Colonic mucosa (tissue), 4 donors: ENCODE measurements around the gene SH2D1B. TPM values are rescaled to one million over a fixed set of nuclear protein-coding genes. Genes with fewer than 3 reads are reported as not detected.
A peak's percentile ranks its signal among the peaks of the same experiment; 100 is the strongest.

Source experiments
- DNase-seq: peaks from one replicate; pipeline ENCODE4 v3.0.0-alpha.2; 2020
- H3K27ac ChIP-seq: fragments of 200-600 bp; one replicate; pipeline ENCODE4 v1.8.0; 2021
- H3K27me3 ChIP-seq: fragments of 200-600 bp; one replicate; pipeline ENCODE4 v1.8.0; 2021
- H3K36me3 ChIP-seq: fragments of 200-600 bp; one replicate; pipeline ENCODE4 v1.8.0; 2021
- H3K4me1 ChIP-seq: fragments of 200-600 bp; one replicate; pipeline ENCODE4 v1.8.0; 2021; ENCODE audit warnings: mild to moderate bottlenecking
- H3K4me3 ChIP-seq: fragments of 200-600 bp; one replicate; pipeline ENCODE4 v1.8.0; 2021
- H3K9ac ChIP-seq, 2 donors: one replicate each; pipeline ENCODE4 v1.7.0; 2013; ENCODE audit warnings: control low read depth in 2 of 2, low read depth in 2 of 2, low read length in 2 of 2
- H3K9me3 ChIP-seq: fragments of 200-600 bp; one replicate; pipeline ENCODE4 v1.8.0; 2021
- intact Hi-C: fragments of 100-400 bp; cut with DNase I; formaldehyde crosslinking; loops from one replicate; pipeline ENCODE4 v1.14.1; 2022
- total RNA-seq, 2 donors: library from RNA; stranded (reverse); fragmentation: NEBNext Ultra II Directional in 1 of 2; extraction: Animal tissue kit (Norgen Biotek cat#: 25700) in 1 of 2; gene quantifications; one replicate each; pipeline ENCODE4 v1.2.1, GENCODE V29; 2021
- TF ChIP-seq, protein P1 (sequence below): fragments of 200-600 bp; IDR thresholded peaks from one replicate; pipeline ENCODE4 v1.8.0; 2022; ENCODE audit warnings: antibody characterized with exemption, mild to moderate bottlenecking
- donor health status: healthy.
- donor health status: DM: no; HTN: no; CAD: no.
- donor health status: DM: no; HTN: no; CAD: no.

SH2D1B gene
- total RNA-seq, 2 donors from 2014 or later = 0.27 to 0.69 TPM

DNA sequence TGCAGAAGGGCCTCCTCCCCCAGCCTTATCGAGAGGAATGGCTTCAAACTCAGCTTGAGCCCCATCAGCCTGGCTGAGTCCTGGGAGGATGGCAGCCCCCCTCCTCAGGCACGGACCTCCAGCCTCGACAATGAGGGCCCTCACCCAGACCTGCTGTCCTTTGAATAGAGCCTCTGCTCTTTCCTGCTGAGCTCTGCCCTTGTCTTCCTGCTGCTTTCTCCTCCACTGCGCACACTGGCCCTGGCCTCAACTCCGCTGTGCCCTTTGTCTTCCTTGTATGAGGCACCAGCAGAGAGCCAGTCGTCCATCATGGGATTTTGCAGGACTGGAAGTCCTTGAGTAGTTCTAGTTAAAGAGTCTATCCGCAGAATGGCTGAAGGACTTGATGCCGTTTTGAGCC is 28.4 kb downstream of the SH2D1B start:
- no peak overlapping the region for H3K27ac ChIP-seq
- intact Hi-C loops = loop anchor here (10.0 kb wide), 1 partner anchor 99 kb away; no protein-coding TSS in a partner anchor

DNA sequence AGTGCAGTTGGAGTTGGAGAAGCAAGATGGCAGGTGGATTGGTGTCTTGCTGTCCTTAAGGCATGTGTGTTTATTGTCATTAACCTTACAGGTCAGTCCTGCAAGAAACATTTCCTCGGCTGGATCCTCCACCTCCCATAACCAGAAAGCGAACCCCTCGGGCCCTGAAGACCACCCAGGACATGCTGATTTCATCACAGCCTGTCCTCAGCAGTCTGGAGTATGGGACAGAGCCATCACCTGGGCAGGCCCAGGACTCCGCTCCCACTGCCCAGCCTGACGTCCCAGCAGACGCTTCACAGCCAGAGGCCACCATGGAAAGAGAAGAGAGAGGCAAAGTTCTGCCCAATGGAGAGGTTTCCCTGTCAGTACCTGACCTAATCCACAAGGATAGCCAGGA is 28.8 kb downstream of the SH2D1B start:
- peak overlapping the region; percentile 94 for H3K27ac ChIP-seq
- no peaks in the 10 kb centered on the region for H3K36me3 ChIP-seq
- TF ChIP-seq, protein P1, sequence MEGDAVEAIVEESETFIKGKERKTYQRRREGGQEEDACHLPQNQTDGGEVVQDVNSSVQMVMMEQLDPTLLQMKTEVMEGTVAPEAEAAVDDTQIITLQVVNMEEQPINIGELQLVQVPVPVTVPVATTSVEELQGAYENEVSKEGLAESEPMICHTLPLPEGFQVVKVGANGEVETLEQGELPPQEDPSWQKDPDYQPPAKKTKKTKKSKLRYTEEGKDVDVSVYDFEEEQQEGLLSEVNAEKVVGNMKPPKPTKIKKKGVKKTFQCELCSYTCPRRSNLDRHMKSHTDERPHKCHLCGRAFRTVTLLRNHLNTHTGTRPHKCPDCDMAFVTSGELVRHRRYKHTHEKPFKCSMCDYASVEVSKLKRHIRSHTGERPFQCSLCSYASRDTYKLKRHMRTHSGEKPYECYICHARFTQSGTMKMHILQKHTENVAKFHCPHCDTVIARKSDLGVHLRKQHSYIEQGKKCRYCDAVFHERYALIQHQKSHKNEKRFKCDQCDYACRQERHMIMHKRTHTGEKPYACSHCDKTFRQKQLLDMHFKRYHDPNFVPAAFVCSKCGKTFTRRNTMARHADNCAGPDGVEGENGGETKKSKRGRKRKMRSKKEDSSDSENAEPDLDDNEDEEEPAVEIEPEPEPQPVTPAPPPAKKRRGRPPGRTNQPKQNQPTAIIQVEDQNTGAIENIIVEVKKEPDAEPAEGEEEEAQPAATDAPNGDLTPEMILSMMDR = no peak
- intact Hi-C loops = loop anchor here (10.0 kb wide), 1 partner anchor 98 kb away; no protein-coding TSS in a partner anchor
- no peak overlapping the region for H3K4me3 ChIP-seq
- H3K4me1 ChIP-seq = no peaks in the 10 kb centered on the region
- no peaks in the 10 kb centered on the region for H3K27me3 ChIP-seq
- DNase-seq = no peak
- H3K9me3 ChIP-seq = no peaks in the 10 kb centered on the region
- no peak overlapping the region for H3K9ac ChIP-seq

More for the DNA sequence above, 28.4 kb downstream of the SH2D1B start:
- no peaks in the 10 kb centered on the region for H3K9me3 ChIP-seq
- H3K27me3 ChIP-seq = no peaks in the 10 kb centered on the region
- no peaks in the 10 kb centered on the region for H3K36me3 ChIP-seq
- H3K4me3 ChIP-seq = no peak overlapping the region
- no peak overlapping the region for H3K9ac ChIP-seq
- TF ChIP-seq, protein P1 = no peak
- no peaks in the 10 kb centered on the region for H3K4me1 ChIP-seq
- DNase-seq = no peak

DNA sequence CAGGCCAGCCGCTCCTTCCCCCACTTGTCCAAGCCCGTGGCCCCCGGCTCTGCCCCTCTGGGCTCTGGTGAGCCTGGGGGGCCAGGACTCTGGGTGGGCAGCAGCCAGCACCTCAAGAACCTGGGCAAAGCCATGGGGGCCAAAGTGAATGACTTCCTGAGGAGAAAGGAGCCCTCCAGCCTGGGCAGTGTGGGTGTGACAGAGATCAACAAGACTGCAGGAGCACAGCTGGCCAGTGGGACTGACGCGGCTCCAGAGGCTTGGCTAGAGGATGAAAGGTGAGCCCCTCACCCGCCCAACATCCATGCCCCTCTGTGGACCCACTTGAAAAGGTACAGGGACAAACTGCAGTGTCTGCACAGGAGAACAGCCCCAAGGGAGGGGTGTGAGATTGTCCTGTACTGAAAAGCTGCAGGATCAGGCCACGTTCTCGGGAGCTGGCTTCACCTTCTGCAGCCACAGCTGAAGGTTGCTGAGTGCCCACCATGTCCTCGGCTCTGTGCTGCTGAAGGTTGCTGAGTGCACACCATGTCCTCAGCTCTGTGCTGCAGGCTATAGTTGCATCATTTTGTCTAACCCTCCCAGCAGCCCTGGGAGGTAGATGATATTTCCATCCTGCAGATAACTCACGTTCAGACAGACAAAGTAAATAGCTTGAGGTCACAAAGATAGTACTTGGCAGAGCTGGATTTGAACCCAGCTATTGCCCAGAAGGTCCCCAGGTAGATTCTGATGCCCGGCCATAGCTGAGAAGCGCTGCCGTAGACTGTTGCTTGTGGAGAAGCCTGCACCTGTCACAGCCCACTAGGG is 29.8 kb downstream of the SH2D1B start:
- TF ChIP-seq, protein P1 = no peak
- Histone ChIP-seq H3K9me3 (no peaks in the 10 kb centered on the region), H3K27me3 (no peaks in the 10 kb centered on the region), H3K9ac (peak overlapping the region in 1 of 2 donors; percentile 70), H3K4me1 (no peaks in the 10 kb centered on the region), H3K36me3 (no peaks in the 10 kb centered on the region), H3K4me3 (no peak overlapping the region), H3K27ac (peak overlapping the region; percentile 94)
- no peak for DNase-seq
- intact Hi-C loops = loop anchor here (10.0 kb wide), 1 partner anchor 97 kb away; no protein-coding TSS in a partner anchor

DNA sequence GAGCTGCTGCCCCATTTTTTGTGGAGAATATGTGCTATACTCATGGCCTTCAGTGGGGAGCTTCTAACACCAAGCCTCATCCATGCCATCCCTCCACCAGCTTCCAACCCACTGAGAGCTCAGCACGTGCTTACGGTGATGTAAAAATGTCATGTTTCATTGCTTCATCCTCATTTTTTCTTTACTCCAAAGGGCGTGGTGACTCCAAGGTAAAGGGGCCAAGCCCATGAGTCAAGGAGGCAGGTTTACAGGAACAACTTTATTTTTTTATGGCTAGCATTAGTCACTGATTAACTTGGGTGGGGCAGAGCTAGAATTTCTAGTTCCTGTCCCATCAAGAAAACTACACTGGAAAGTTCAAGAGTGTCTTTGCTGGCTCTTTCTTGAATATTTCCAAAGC is 30.6 kb downstream of the SH2D1B start, which contains the start of gene C1orf226:
Gene C1orf226 (plus strand): TSS at position 346 of the 400 bp plus-strand sequence. CDS start 174 bp downstream, outside the sequence.
- H3K4me1 ChIP-seq = no peaks in the 10 kb centered on the region
- H3K4me3 ChIP-seq = no peak within 1 kb of the TSS
- peak; percentile 77 for DNase-seq
- TF ChIP-seq, protein P1 = no peak
- intact Hi-C loops = loop anchor here (10.0 kb wide), 1 partner anchor 97 kb away; no protein-coding TSS in a partner anchor
- H3K36me3 ChIP-seq = no peaks in the 10 kb centered on the region
- peak within 1 kb of the TSS; percentile 94 for H3K27ac ChIP-seq
- no peaks in the 10 kb centered on the region for H3K27me3 ChIP-seq
- H3K9me3 ChIP-seq = no peaks in the 10 kb centered on the region
- H3K9ac ChIP-seq = peak within 1 kb of the TSS in 1 of 2 donors; percentile 70

DNA sequence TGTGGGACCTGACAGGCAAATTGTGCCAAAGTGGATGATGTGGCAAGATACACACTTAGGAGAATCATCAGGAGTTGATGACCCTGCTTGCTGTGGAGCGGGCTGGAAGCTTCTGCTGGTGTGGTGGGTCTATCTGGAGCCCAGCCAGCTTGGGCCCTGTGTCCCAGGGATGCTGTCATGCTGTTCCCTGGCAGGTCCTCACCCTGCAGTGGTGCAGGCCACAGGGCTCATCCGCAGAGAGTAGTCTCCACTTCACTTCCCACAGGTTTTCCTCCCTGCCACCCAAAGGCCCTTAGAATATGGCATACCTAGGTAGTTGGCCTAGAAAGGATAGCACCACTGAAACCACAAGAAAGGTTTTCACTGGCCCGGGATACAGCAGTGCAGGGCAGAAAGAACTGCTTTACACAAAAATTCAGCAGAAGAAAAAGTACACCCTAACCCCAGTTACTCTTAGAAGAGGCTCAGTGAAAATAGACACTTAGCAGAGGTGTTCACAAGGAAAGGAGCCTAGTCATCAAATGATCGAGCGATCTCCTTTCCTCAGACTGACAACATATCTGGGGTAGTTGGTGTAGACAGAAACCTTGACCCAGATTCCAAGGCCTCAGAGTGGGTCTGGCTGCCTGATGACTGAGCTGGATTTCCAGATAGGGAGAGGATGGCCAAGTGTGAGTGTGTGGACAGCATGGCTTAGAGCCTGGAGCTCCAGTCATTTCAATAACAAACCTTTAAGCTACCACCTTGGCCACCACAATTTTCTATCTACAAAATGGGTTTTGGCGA is 31.7 kb downstream of the SH2D1B start:
- TF ChIP-seq, protein P1 = no peak
- H3K4me3 ChIP-seq = no peak overlapping the region
- intact Hi-C loops = loop anchor here (10.0 kb wide), 1 partner anchor 95 kb away; no protein-coding TSS in a partner anchor
- H3K27me3 ChIP-seq = no peaks in the 10 kb centered on the region
- DNase-seq = peak; percentile 19
- no peaks in the 10 kb centered on the region for H3K9me3 ChIP-seq
- H3K27ac ChIP-seq = no peak overlapping the region
- no peaks in the 10 kb centered on the region for H3K4me1 ChIP-seq
- no peaks in the 10 kb centered on the region for H3K36me3 ChIP-seq
- H3K9ac ChIP-seq = no peak overlapping the region
